Measurements from ENCODE around the gene MRPL14. TPM values are rescaled to one million over a fixed set of nuclear protein-coding genes. Genes with fewer than 3 reads are reported as not detected.
A peak's percentile ranks its signal among the peaks of the same experiment; 100 is the strongest.

The MRPL14 gene
- total and polyA plus RNA-seq, 2 of the 8 experiments (the other 6 are each of a cell fraction or from before 2014, with no cell fraction given) = 82.0 to 97.1 TPM

DNA sequence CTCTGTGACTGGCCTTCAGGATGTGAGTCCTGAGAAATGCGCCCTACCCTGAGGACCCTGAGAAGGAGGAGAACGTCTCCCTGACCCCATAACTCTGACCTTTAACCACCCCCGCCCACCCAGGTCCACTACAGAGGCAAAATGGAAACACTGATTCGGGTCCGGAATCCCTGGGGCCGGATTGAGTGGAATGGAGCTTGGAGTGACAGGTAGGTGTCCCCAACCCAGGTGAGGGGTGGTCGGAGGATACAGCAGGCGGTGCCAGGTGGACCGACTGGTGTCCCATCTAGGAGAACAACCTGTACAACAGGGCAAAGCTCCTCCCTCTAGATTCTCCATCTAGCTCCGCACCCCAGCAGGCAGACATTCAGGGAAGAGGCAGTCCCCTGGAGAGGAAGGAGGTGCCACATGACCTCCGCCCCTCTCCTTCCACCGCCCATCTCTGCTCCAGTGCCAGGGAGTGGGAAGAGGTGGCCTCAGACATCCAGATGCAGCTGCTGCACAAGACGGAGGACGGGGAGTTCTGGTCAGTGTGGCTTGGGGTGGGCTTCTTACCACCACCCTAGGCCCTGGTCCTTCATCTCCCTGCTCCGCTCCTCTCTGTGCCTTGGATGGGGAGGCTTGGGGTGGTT is 49.0 kb upstream of the MRPL14 start:
- H3K18ac ChIP-seq (ENCODE audit: extremely low read depth, low read length) = peak overlapping the region; percentile 32; the same call in 1 of the 2 replicates
- no peak overlapping the region for H3K27ac ChIP-seq (ENCODE audit: low read depth, low read length)
- no peak overlapping the region for H2BK120ac ChIP-seq (replicated peaks; ENCODE audit: low read depth, low read length)
- H4K5ac ChIP-seq (ENCODE audit: insufficient read length, low read depth, low read length) = peak overlapping the region; percentile 26
- H3K79me1 ChIP-seq (ENCODE audit: low read depth, low read length) = no peaks in the 10 kb centered on the region
- peak overlapping the region; percentile 11 for H4K91ac ChIP-seq (replicated peaks; ENCODE audit: insufficient read length, low read length)
- POLR2A ChIA-PET (ENCODE audit: partially characterized antibody) = interaction anchor here (0.6 to 4.8 kb wide), 7 partner anchors 11 to 76 kb away, joined by 3 to 28 read pairs (median 6); partner anchors contain the start of genes HSP90AB1 and MYMX
- no peak overlapping the region for H3K4me3 ChIP-seq (ENCODE audit: extremely low read depth in 1 of 4, insufficient read depth in 2 of 4, low read depth in 3 of 4, low read length in 4 of 4)
- H3K4me2 ChIP-seq (ENCODE audit: insufficient read depth in 1 of 2, low read depth in 2 of 2, low read length in 2 of 2) = no peak overlapping the region
- WGBS, 2 experiments (ENCODE audit: extremely low coverage in 1 of 2, insufficient coverage in 1 of 2, insufficient read length in 1 of 2, insufficient replicate concordance in 2 of 2, low coverage in 1 of 2, low lambda C conversion rate in 2 of 2, missing lambda C conversion rate in 1 of 2) = 87% methylated on average over 15 of the region's 15 CpGs; no CpG with 5 or more reads in 1 of the 2 experiments
- H2BK20ac ChIP-seq (ENCODE audit: low read length) = no peak overlapping the region; the same call in 1 of the 2 replicates
- no peaks in the 10 kb centered on the region for H3K79me2 ChIP-seq (ENCODE audit: control insufficient read depth in 1 of 2, insufficient read depth in 2 of 2, low read length in 2 of 2)
- H2AFZ ChIP-seq (ENCODE audit: low read length) = no peak overlapping the region
- peak overlapping the region; percentile 31; the same call in 1 of the 2 replicates for H2BK15ac ChIP-seq (ENCODE audit: low read length)
- H4K20me1 ChIP-seq (replicated peaks in 1 of 2; ENCODE audit: control insufficient read depth in 1 of 2, insufficient read depth in 2 of 2, low read length in 2 of 2) = no peaks in the 10 kb centered on the region
- H3K14ac ChIP-seq (ENCODE audit: insufficient read length) = no peak overlapping the region
- peak overlapping the region; percentile 70; the same call in 1 of the 2 replicates for H2BK12ac ChIP-seq (ENCODE audit: low read depth, low read length)
- H3K4ac ChIP-seq (replicated peaks; ENCODE audit: insufficient read length, low read depth, low read length) = no peak overlapping the region
- no peaks in the 10 kb centered on the region for H3K9me3 ChIP-seq (ENCODE audit: insufficient read depth in 2 of 2, low read depth in 1 of 2, low read length in 1 of 2)
- H3K56ac ChIP-seq (replicated peaks; ENCODE audit: insufficient read length, low read depth, low read length) = no peak overlapping the region
- H2BK5ac ChIP-seq (ENCODE audit: low read depth, low read length) = 0 out of 2 replicates have a peak overlapping the region, but pooled peaks have one; percentile 54
- no peak overlapping the region for H3K23ac ChIP-seq (ENCODE audit: insufficient read length)
- DNase-seq (ENCODE audit: low read depth in 1 of 2, low spot score in 2 of 2) = no peak
- H3K36me3 ChIP-seq (ENCODE audit: control insufficient read depth in 2 of 4, insufficient read depth in 4 of 4, low read length in 3 of 4) = no peaks in the 10 kb centered on the region
- CTCF ChIA-PET (ENCODE audit: partially characterized antibody) = interaction anchor here (0.8 to 10.8 kb wide), 7 partner anchors 10 to 161 kb away, joined by 3 to 287 read pairs (median 5); partner anchors contain the start of gene SLC29A1
- H2AK5ac ChIP-seq (ENCODE audit: low read depth, low read length) = no peak overlapping the region
- no peaks in the 10 kb centered on the region for H3K27me3 ChIP-seq (replicated peaks in 1 of 4; ENCODE audit: control insufficient read depth in 3 of 4, extremely low read depth in 1 of 4, insufficient read depth in 3 of 4, low read length in 3 of 4)
- peaks cover 2% of the 10 kb centered on the region; the same call in 1 of the 2 replicates for H3K23me2 ChIP-seq (ENCODE audit: low read depth, low read length)
- no peak overlapping the region for H4K8ac ChIP-seq (ENCODE audit: extremely low read depth, insufficient read depth, low read length)
- no peak overlapping the region for H3K9ac ChIP-seq (replicated peaks in 1 of 4; ENCODE audit: extremely low read depth in 1 of 4, low read depth in 3 of 4, low read length in 3 of 4)
- FAIRE-seq = no peak
- peaks cover 0 to 12% (median 3%) of the 10 kb centered on the region in 4 experiments; a peak in 6 of 7 replicates for H3K4me1 ChIP-seq (replicated peaks in 1 of 4; ENCODE audit: control insufficient read depth in 3 of 4, insufficient read depth in 4 of 4, low read length in 3 of 4)
- TF ChIP-seq CREB1 (IDR thresholded peaks at IDR 0.05) (no peak), SP2 (IDR thresholded peaks at IDR 0.05; ENCODE audit: low read length) (no peak), JUND (IDR thresholded peaks at IDR 0.05; ENCODE audit: low read length) (no peak)
- TF ChIP-seq, protein P1, sequence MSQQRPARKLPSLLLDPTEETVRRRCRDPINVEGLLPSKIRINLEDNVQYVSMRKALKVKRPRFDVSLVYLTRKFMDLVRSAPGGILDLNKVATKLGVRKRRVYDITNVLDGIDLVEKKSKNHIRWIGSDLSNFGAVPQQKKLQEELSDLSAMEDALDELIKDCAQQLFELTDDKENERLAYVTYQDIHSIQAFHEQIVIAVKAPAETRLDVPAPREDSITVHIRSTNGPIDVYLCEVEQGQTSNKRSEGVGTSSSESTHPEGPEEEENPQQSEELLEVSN (IDR thresholded peaks at IDR 0.05) = no peak
